Naive thymus-derived CD4-positive, alpha-beta T cell (primary cell): ENCODE measurements around the gene USP17L13. TPM values are rescaled to one million over a fixed set of nuclear protein-coding genes. Genes with fewer than 3 reads are reported as not detected.
"Not testable (repeated sequence)": the region's sequence is repeated elsewhere in the genome, so short reads cannot be mapped to it uniquely, and the experiment has no call there.

Source experiments
- ATAC-seq: fragments of 150-1000 bp; cut with Tn5 transposase; 2 replicates; pipeline ENCODE4 v1.10.0; 2021; ENCODE audit warnings: mild to moderate bottlenecking, moderate library complexity
- CTCF ChIA-PET: fragments of 350-600 bp; sonication (Branson Sonifier 250); formaldehyde crosslinking; loops from one replicate; lab custom pipeline; 2021; ENCODE audit warnings: antibody characterized with exemption; lab: Charles Lee
- POLR2A ChIA-PET: fragments of 350-600 bp; sonication (Branson Sonifier 250); formaldehyde crosslinking; loops from one replicate; lab custom pipeline; 2021; ENCODE audit warnings: antibody characterized with exemption, inconsistent platforms; lab: Charles Lee
- DNase-seq, 9 donors: peaks; one replicate each; pipeline versions ENCODE4 v3.0.0 to v3.0.0-alpha.2; 2020 to 2022; ENCODE audit warnings: mixed read lengths in 1 of 9
- H3K27ac ChIP-seq: one replicate; pipeline ENCODE4 v1.7.0; 2013; ENCODE audit warnings: mild to moderate bottlenecking, low read depth, low read length, moderate library complexity
- H3K27me3 ChIP-seq, 2 donors: one replicate each; pipeline ENCODE4 v1.7.0; 2013; ENCODE audit warnings: low read length in 2 of 2, mild to moderate bottlenecking in 2 of 2, moderate library complexity in 2 of 2; ENCODE audit not compliant: control insufficient read depth in 2 of 2, insufficient read depth in 2 of 2
- H3K36me3 ChIP-seq, 3 experiments: 1 replicate in 2 of 3; 2 replicates in 1 of 3; pipeline ENCODE4 v1.7.0; 2013; ENCODE audit warnings: low read length in 3 of 3, mild to moderate bottlenecking in 3 of 3, moderate library complexity in 1 of 3; ENCODE audit not compliant: insufficient read depth in 3 of 3, control insufficient read depth in 2 of 3
- H3K4me1 ChIP-seq, 2 donors: one replicate each; pipeline ENCODE4 v1.7.0; 2013; ENCODE audit warnings: low read length in 2 of 2, mild to moderate bottlenecking in 2 of 2, moderate library complexity in 1 of 2; ENCODE audit not compliant: control insufficient read depth in 2 of 2, insufficient read depth in 2 of 2
- H3K4me3 ChIP-seq: 2 replicates; pipeline ENCODE4 v1.7.0; 2013; ENCODE audit warnings: mild to moderate bottlenecking, low read length
- H3K9me3 ChIP-seq, 3 experiments: 1 replicate in 2 of 3; 2 replicates in 1 of 3; pipeline ENCODE4 v1.7.0; 2013; ENCODE audit warnings: low read length in 3 of 3; ENCODE audit not compliant: control insufficient read depth in 2 of 3
- H3K27ac Mint-ChIP-seq, 9 donors: one replicate each; pipeline ENCODE4 v1.8.0; 2020 to 2022; ENCODE audit warnings: mixed read lengths in 9 of 9, mild to moderate bottlenecking in 8 of 9, moderate library complexity in 5 of 9, inconsistent platforms in 2 of 9
- H3K27me3 Mint-ChIP-seq, 5 donors: one replicate each; pipeline ENCODE4 v1.8.0; 2021 to 2022; ENCODE audit warnings: mixed read lengths in 5 of 5, mild to moderate bottlenecking in 1 of 5
- H3K36me3 Mint-ChIP-seq, 5 donors: one replicate each; pipeline ENCODE4 v1.8.0; 2020 to 2022; ENCODE audit warnings: mixed read lengths in 5 of 5, mild to moderate bottlenecking in 3 of 5, inconsistent platforms in 1 of 5
- H3K4me1 Mint-ChIP-seq, 7 donors: one replicate each; pipeline ENCODE4 v1.8.0; 2020 to 2022; ENCODE audit warnings: mixed read lengths in 7 of 7, mild to moderate bottlenecking in 3 of 7, inconsistent platforms in 1 of 7
- H3K4me3 Mint-ChIP-seq, 10 donors: one replicate each; pipeline ENCODE4 v1.8.0; 2020 to 2022; ENCODE audit warnings: mild to moderate bottlenecking in 10 of 10, mixed read lengths in 10 of 10, moderate library complexity in 6 of 10, inconsistent platforms in 2 of 10
- H3K9me3 Mint-ChIP-seq, 11 donors: one replicate each; pipeline ENCODE4 v1.8.0; 2020 to 2022; ENCODE audit warnings: mixed read lengths in 11 of 11, mild to moderate bottlenecking in 4 of 11, inconsistent platforms in 1 of 11, moderate library complexity in 1 of 11
- intact Hi-C, 2 donors: fragments of 100-400 bp; cut with micrococcal nuclease; formaldehyde crosslinking; loops; one replicate each; pipeline ENCODE4 v1.15.1; 2023
- polyA plus RNA-seq, 2 donors: library from polyadenylated mRNA; unstranded; fragments of 300-500 nt; fragmentation: Illumina TruSeq; gene quantifications; one replicate each; pipeline ENCODE4 v1.2.3, GENCODE V29; 2021
- total RNA-seq, 6 experiments: library from RNA in 5 of 6; stranded (reverse) in 5 of 6; gene quantifications; 1 replicate in 5 of 6; 2 replicates in 1 of 6; pipeline ENCODE4 v1.2.3 and lab custom pipeline; 2021 to 2026

USP17L13 gene
- total and polyA plus RNA-seq, 7 experiments from 2014 or later = not detected

DNA sequence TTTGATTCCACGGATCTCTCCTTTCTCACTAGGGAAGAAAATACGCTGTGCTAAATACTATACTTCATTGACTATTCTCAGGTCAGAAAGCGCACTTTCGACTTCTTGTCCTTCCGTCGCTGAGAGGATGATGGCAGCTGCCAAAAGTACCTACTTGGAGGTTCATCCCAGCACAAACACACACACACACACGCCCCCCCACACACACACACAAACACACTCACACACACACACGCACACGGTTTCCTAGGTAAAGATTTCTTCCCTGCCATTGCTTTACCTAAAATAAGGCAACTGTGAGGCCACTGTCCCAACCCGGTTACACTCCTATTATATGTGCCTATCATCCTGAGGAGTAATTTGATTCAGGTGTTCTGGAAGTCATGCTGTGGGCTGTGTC, 47.0 kb downstream of the USP17L13 start:
- H3K4me1 Mint-ChIP-seq, H3K36me3 ChIP-seq, H3K27me3 Mint-ChIP-seq, H3K4me3 ChIP-seq, H3K9me3 ChIP-seq, H3K9me3 Mint-ChIP-seq, H3K4me3 Mint-ChIP-seq, H3K27ac Mint-ChIP-seq, intact Hi-C loops, ATAC-seq, H3K36me3 Mint-ChIP-seq, H3K27me3 ChIP-seq, H3K4me1 ChIP-seq, CTCF ChIA-PET, POLR2A ChIA-PET, H3K27ac ChIP-seq: not testable (repeated sequence)
- DNase-seq = peak in 4 of 9 donors; percentile 0 to 21 (median 12)

Other genes starting within 250 kb of the USP17L13 start
- not detected for gene FAM90A26, start 54.5 kb upstream of the USP17L13 start, total RNA-seq
- gene FAM90A26, start 54.5 kb upstream of the USP17L13 start, polyA plus RNA-seq = not detected
- gene USP17L10, start 14.2 kb upstream of the USP17L13 start, total RNA-seq = not detected
- not detected for gene USP17L10, start 14.2 kb upstream of the USP17L13 start, polyA plus RNA-seq
- not detected for gene USP17L11, start 9.5 kb upstream of the USP17L13 start, total RNA-seq
- not detected for gene USP17L11, start 9.5 kb upstream of the USP17L13 start, polyA plus RNA-seq
- gene USP17L12, start 4.7 kb upstream of the USP17L13 start, total RNA-seq = not detected
- gene USP17L12, start 4.7 kb upstream of the USP17L13 start, polyA plus RNA-seq = not detected
- gene USP17L15, start 9.5 kb downstream of the USP17L13 start, total RNA-seq = not detected
- gene USP17L15, start 9.5 kb downstream of the USP17L13 start, polyA plus RNA-seq = not detected
- not detected for gene USP17L17, start 19.0 kb downstream of the USP17L13 start, total RNA-seq
- not detected for gene USP17L17, start 19.0 kb downstream of the USP17L13 start, polyA plus RNA-seq
- gene USP17L18, start 23.7 kb downstream of the USP17L13 start, total RNA-seq = not detected
- not detected for gene USP17L18, start 23.7 kb downstream of the USP17L13 start, polyA plus RNA-seq
- gene USP17L19, start 28.5 kb downstream of the USP17L13 start, total RNA-seq = not detected
- not detected for gene USP17L19, start 28.5 kb downstream of the USP17L13 start, polyA plus RNA-seq
- gene USP17L20, start 33.2 kb downstream of the USP17L13 start, total RNA-seq = not detected
- not detected for gene USP17L20, start 33.2 kb downstream of the USP17L13 start, polyA plus RNA-seq
- gene USP17L21, start 38.0 kb downstream of the USP17L13 start, total RNA-seq = not detected
- not detected for gene USP17L21, start 38.0 kb downstream of the USP17L13 start, polyA plus RNA-seq
- gene USP17L22, start 42.7 kb downstream of the USP17L13 start, total RNA-seq = not detected
- gene USP17L22, start 42.7 kb downstream of the USP17L13 start, polyA plus RNA-seq = not detected
- not detected for gene USP17L24, start 100.3 kb downstream of the USP17L13 start, total RNA-seq
- gene USP17L24, start 100.3 kb downstream of the USP17L13 start, polyA plus RNA-seq = not detected
- not detected for gene USP17L25, start 105.0 kb downstream of the USP17L13 start, total RNA-seq
- not detected for gene USP17L25, start 105.0 kb downstream of the USP17L13 start, polyA plus RNA-seq
- not detected for gene USP17L26, start 109.8 kb downstream of the USP17L13 start, total RNA-seq
- not detected for gene USP17L26, start 109.8 kb downstream of the USP17L13 start, polyA plus RNA-seq
- not detected for gene USP17L5, start 114.5 kb downstream of the USP17L13 start, total RNA-seq
- not detected for gene USP17L5, start 114.5 kb downstream of the USP17L13 start, polyA plus RNA-seq
- not detected for gene USP17L27, start 119.3 kb downstream of the USP17L13 start, total RNA-seq
- not detected for gene USP17L27, start 119.3 kb downstream of the USP17L13 start, polyA plus RNA-seq
- not detected for gene USP17L28, start 124.0 kb downstream of the USP17L13 start, total RNA-seq
- not detected for gene USP17L28, start 124.0 kb downstream of the USP17L13 start, polyA plus RNA-seq
- not detected for gene USP17L29, start 128.7 kb downstream of the USP17L13 start, total RNA-seq
- not detected for gene USP17L29, start 128.7 kb downstream of the USP17L13 start, polyA plus RNA-seq
- not detected for gene USP17L30, start 138.2 kb downstream of the USP17L13 start, total RNA-seq
- not detected for gene USP17L30, start 138.2 kb downstream of the USP17L13 start, polyA plus RNA-seq
- gene DEFB131A, start 219.5 kb downstream of the USP17L13 start, total RNA-seq = not detected
- gene DEFB131A, start 219.5 kb downstream of the USP17L13 start, polyA plus RNA-seq = not detected